ENCODE measurements around the gene USP50. TPM values are rescaled to one million over a fixed set of nuclear protein-coding genes. Genes with fewer than 3 reads are reported as not detected.

USP50 gene
- polyA plus RNA-seq, 3 donors = not detected

DNA sequence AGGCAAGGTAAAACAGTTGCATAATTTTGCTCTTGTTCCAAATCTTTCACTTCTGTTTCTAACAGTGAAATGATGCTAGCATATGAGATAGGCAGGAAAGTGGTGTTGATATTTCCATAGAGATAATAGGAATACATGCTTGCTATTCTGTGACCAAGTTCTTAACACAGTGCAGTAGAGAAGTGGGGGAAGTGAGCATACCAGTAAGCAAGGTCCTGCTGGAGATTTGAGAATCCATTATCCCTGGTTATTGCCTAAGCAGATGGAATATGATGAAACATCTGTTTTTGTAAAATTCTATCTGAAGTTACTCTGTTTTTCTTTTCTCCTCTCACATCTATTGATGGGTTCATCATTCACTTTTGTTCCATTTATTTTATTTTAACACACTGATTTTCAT is 93.5 kb downstream of the USP50 start:
- no peaks in the 10 kb centered on the region for H3K9me3 ChIP-seq (replicated peaks in 1 of 2; ENCODE audit: control insufficient read depth in 1 of 2, insufficient read depth in 1 of 2, low read length in 2 of 2)
- H3K4me3 ChIP-seq (replicated peaks in 1 of 3; ENCODE audit: low read depth in 2 of 3, low read length in 3 of 3) = no peak overlapping the region
- H4K20me1 ChIP-seq (ENCODE audit: insufficient read depth, low read length) = peaks cover 35% of the 10 kb centered on the region
- H3K36me3 Mint-ChIP-seq = peaks cover 50 to 83% of the 10 kb centered on the region in 2 donors
- TF ChIP-seq, protein P1, sequence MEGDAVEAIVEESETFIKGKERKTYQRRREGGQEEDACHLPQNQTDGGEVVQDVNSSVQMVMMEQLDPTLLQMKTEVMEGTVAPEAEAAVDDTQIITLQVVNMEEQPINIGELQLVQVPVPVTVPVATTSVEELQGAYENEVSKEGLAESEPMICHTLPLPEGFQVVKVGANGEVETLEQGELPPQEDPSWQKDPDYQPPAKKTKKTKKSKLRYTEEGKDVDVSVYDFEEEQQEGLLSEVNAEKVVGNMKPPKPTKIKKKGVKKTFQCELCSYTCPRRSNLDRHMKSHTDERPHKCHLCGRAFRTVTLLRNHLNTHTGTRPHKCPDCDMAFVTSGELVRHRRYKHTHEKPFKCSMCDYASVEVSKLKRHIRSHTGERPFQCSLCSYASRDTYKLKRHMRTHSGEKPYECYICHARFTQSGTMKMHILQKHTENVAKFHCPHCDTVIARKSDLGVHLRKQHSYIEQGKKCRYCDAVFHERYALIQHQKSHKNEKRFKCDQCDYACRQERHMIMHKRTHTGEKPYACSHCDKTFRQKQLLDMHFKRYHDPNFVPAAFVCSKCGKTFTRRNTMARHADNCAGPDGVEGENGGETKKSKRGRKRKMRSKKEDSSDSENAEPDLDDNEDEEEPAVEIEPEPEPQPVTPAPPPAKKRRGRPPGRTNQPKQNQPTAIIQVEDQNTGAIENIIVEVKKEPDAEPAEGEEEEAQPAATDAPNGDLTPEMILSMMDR (IDR thresholded peaks at IDR 0.05) = no peak
- no peak overlapping the region for H3K4me2 ChIP-seq (replicated peaks; ENCODE audit: extremely low read depth, low read length, poor library complexity, severe bottlenecking)
- peaks cover 54% of the 10 kb centered on the region for H3K79me2 ChIP-seq (ENCODE audit: insufficient read depth, low read length)
- H3K4me1 ChIP-seq (ENCODE audit: control insufficient read depth in 1 of 2, insufficient read depth in 2 of 2, low read length in 2 of 2) = peaks cover 12 to 22% of the 10 kb centered on the region in 2 donors
- no peak overlapping the region for H3K4me3 Mint-ChIP-seq
- H3K27me3 ChIP-seq (ENCODE audit: control insufficient read depth in 2 of 2, insufficient read depth in 2 of 2, low read length in 2 of 2) = no peaks in the 10 kb centered on the region
- intact Hi-C loops (cut with micrococcal nuclease) = no loop called here
- DNase-seq = peak; percentile 5 to 34 (median 7)
- H3K27me3 Mint-ChIP-seq (ENCODE audit: low read depth in 3 of 3) = peaks cover 0 to 2% (median 0%) of the 10 kb centered on the region in 3 donors
- peak overlapping the region in 1 of 2 donors; percentile 62 for H3K27ac ChIP-seq (ENCODE audit: low read depth in 1 of 2, low read length in 2 of 2)
- H3K9me3 Mint-ChIP-seq = no peaks in the 10 kb centered on the region
- peaks cover 18% of the 10 kb centered on the region for H3K4me1 Mint-ChIP-seq
- peaks cover 41 to 74% of the 10 kb centered on the region in 2 donors for H3K36me3 ChIP-seq (replicated peaks in 1 of 2; ENCODE audit: control insufficient read depth in 1 of 2, insufficient read depth in 2 of 2, low read length in 2 of 2)
- H3K27ac Mint-ChIP-seq = peak overlapping the region in 5 of 7 donors; percentile 43 to 74 (median 46)
- H3K9ac ChIP-seq (ENCODE audit: insufficient read depth, low read length, poor library complexity, severe bottlenecking) = no peak overlapping the region
- no peak overlapping the region for H2AFZ ChIP-seq (ENCODE audit: insufficient read depth, low read depth, low read length, poor library complexity, severe bottlenecking)

Small RNA genes within 50 kb of the gene (small RNA-seq; reads per million reads assigned to genes)
- gene RNA5SP395 (ENCODE audit: insufficient read length, low read depth) = not detected

Other genes starting within 250 kb of the USP50 start
- gene GABPB1, start 191.5 kb downstream of the USP50 start, polyA plus RNA-seq = 10 to 100 TPM; 12.9 to 15.1 (median 14.9) TPM
- 10 to 100 TPM; 32.1 to 62.4 (median 37.3) TPM for gene USP8, start 122.3 kb downstream of the USP50 start, polyA plus RNA-seq
- gene TRPM7, start 140.1 kb upstream of the USP50 start, polyA plus RNA-seq = 10 to 100 TPM in 1 of 3 donors, 1 to 10 TPM in 2; 5.5 to 22.4 (median 8.1) TPM
- gene SPPL2A, start 219.0 kb upstream of the USP50 start, polyA plus RNA-seq = 100 to 1,000 TPM; 111 to 204 (median 190) TPM

All from CD14-positive monocyte (primary cell).